ENCODE measurements around the gene MT1X. TPM values are rescaled to one million over a fixed set of nuclear protein-coding genes. Genes with fewer than 3 reads are reported as not detected.

MT1X gene
- polyA plus RNA-seq, 1 donor (not counting 4 experiments of a cell fraction or from before 2014, with no cell fraction given): 58.3 TPM

- TF ChIP-seq CTCF (optimal IDR thresholded peaks at IDR 0.05 in 1 of 3, IDR thresholded peaks at IDR 0.05 in 1 of 3, conservative IDR thresholded peaks at IDR 0.05 in 1 of 3; ENCODE audit: extremely low read depth in 1 of 3, insufficient read depth in 2 of 3, low read length in 3 of 3) (peak; percentile 36 to 57 (median 47)), EZH2 (IDR thresholded peaks at IDR 0.05; ENCODE audit: low read length) (no peak)
- peak; percentile 46 for FAIRE-seq
- H3K4me1 ChIP-seq (ENCODE audit: control insufficient read depth, extremely low read depth, insufficient read depth, low read length): peaks cover 4% of the 10 kb centered on the region
- no peak overlapping the region for H3K27ac ChIP-seq (ENCODE audit: control insufficient read depth, insufficient read depth, low read length)
- H3K9ac ChIP-seq (ENCODE audit: control insufficient read depth, extremely low read depth, insufficient read depth, low read length): no peak overlapping the region
- no peak overlapping the region for H2AFZ ChIP-seq (ENCODE audit: control insufficient read depth, low read length)
- no peaks in the 10 kb centered on the region for H3K9me1 ChIP-seq (ENCODE audit: control insufficient read depth, extremely low read depth, insufficient read depth, low read length)
- H4K20me1 ChIP-seq (ENCODE audit: control insufficient read depth, extremely low read depth, insufficient read depth, low read length): no peaks in the 10 kb centered on the region
- dilution Hi-C loops (cut with MboI; ENCODE audit: extremely low pct_ligation_motif_present, low sequenced_read_pairs): no loop called here
- no peaks in the 10 kb centered on the region for H3K36me3 ChIP-seq (ENCODE audit: control insufficient read depth in 2 of 2, extremely low read depth in 1 of 2, insufficient read depth in 2 of 2, low read length in 2 of 2)
- H3K4me2 ChIP-seq (ENCODE audit: control insufficient read depth, extremely low read depth, insufficient read depth, low read depth, low read length): peak overlapping the region; percentile 14
- H3K9me3 ChIP-seq (ENCODE audit: control insufficient read depth, low read depth, low read length): no peaks in the 10 kb centered on the region
- peaks cover 12% of the 10 kb centered on the region for H3K27me3 ChIP-seq (ENCODE audit: control insufficient read depth, extremely low read depth, insufficient read depth, low read length)
- no peak overlapping the region for H3K4me3 ChIP-seq (ENCODE audit: control insufficient read depth in 2 of 3, extremely low read depth in 1 of 3, insufficient read depth in 2 of 3, low read depth in 1 of 3, low read length in 3 of 3)
- H3K79me2 ChIP-seq (ENCODE audit: control insufficient read depth, insufficient read depth, low read length): no peaks in the 10 kb centered on the region
- no peak for DNase-seq (ENCODE audit: low read depth, low spot score)
These were observed 39.0 kb upstream of the MT1X start for GRCh38 chr16:56643080-56643778.

GRCh38 chr16:56643833-56644232 is 38.4 kb upstream of the MT1X start:
- no peaks in the 10 kb centered on the region for H4K20me1 ChIP-seq (ENCODE audit: control insufficient read depth, extremely low read depth, insufficient read depth, low read length)
- H3K79me2 ChIP-seq (ENCODE audit: control insufficient read depth, insufficient read depth, low read length): no peaks in the 10 kb centered on the region
- H3K9me3 ChIP-seq (ENCODE audit: control insufficient read depth, low read depth, low read length): no peaks in the 10 kb centered on the region
- H2AFZ ChIP-seq (ENCODE audit: control insufficient read depth, low read length): no peak overlapping the region
- DNase-seq (ENCODE audit: low read depth, low spot score): no peak
- H3K9me1 ChIP-seq (ENCODE audit: control insufficient read depth, extremely low read depth, insufficient read depth, low read length): no peaks in the 10 kb centered on the region
- peak overlapping the region; percentile 14 for H3K4me2 ChIP-seq (ENCODE audit: control insufficient read depth, extremely low read depth, insufficient read depth, low read depth, low read length)
- TF ChIP-seq EZH2 (IDR thresholded peaks at IDR 0.05; ENCODE audit: low read length): no peak
- TF ChIP-seq CTCF (optimal IDR thresholded peaks at IDR 0.05 in 1 of 3, IDR thresholded peaks at IDR 0.05 in 1 of 3, conservative IDR thresholded peaks at IDR 0.05 in 1 of 3; ENCODE audit: extremely low read depth in 1 of 3, insufficient read depth in 2 of 3, low read length in 3 of 3): no peak
- H3K4me3 ChIP-seq (ENCODE audit: control insufficient read depth in 2 of 3, extremely low read depth in 1 of 3, insufficient read depth in 2 of 3, low read depth in 1 of 3, low read length in 3 of 3): no peak overlapping the region
- H3K27me3 ChIP-seq (ENCODE audit: control insufficient read depth, extremely low read depth, insufficient read depth, low read length): peaks cover 6% of the 10 kb centered on the region
- H3K36me3 ChIP-seq (ENCODE audit: control insufficient read depth in 2 of 2, extremely low read depth in 1 of 2, insufficient read depth in 2 of 2, low read length in 2 of 2): no peaks in the 10 kb centered on the region
- H3K27ac ChIP-seq (ENCODE audit: control insufficient read depth, insufficient read depth, low read length): no peak overlapping the region
- dilution Hi-C loops (cut with MboI; ENCODE audit: extremely low pct_ligation_motif_present, low sequenced_read_pairs): no loop called here
- no peak overlapping the region for H3K9ac ChIP-seq (ENCODE audit: control insufficient read depth, extremely low read depth, insufficient read depth, low read length)
- H3K4me1 ChIP-seq (ENCODE audit: control insufficient read depth, extremely low read depth, insufficient read depth, low read length): peaks cover 4% of the 10 kb centered on the region
- FAIRE-seq: no peak
